ENCODE results near the gene DPP3.
"Not testable (repeated sequence)": the region's sequence is repeated elsewhere in the genome, so short reads cannot be mapped to it uniquely, and the experiment has no call there.

Gene DPP3

GRCh38 chr11:66480117-66480938, at the start of gene DPP3:
Gene DPP3 (plus strand): TSS chr11:66480434. CDS start chr11:66482201, 1,767 bp downstream.
- DNase-seq (ENCODE audit: low spot score): peak; percentile 100

- not testable (repeated sequence) for DNase-seq (ENCODE audit: low spot score)
Observed at GRCh38 chr11:66431287-66431686, 48.9 kb upstream of the DPP3 start.

- not testable (repeated sequence) for DNase-seq (ENCODE audit: low spot score)
Observed at GRCh38 chr11:66431871-66432329, 48.3 kb upstream of the DPP3 start.

- no peak for DNase-seq (ENCODE audit: low spot score)
Observed at GRCh38 chr11:66432597-66432996, 47.6 kb upstream of the DPP3 start.

- DNase-seq (ENCODE audit: low spot score): no peak
Observed at GRCh38 chr11:66437979-66438503, 42.2 kb upstream of the DPP3 start.

GRCh38 chr11:66438504-66439466, 41.4 kb upstream of the DPP3 start, which contains the start of gene MRPL11:
Gene MRPL11 (minus strand): TSS chr11:66438848. CDS start chr11:66438754, 94 bp downstream.
- peak; percentile 94 for DNase-seq (ENCODE audit: low spot score)

- not testable (repeated sequence) for DNase-seq (ENCODE audit: low spot score)
Observed at GRCh38 chr11:66440101-66440939, 39.9 kb upstream of the DPP3 start.

- DNase-seq (ENCODE audit: low spot score): not testable (repeated sequence)
Observed at GRCh38 chr11:66440940-66441282, 39.3 kb upstream of the DPP3 start.

- no peak for DNase-seq (ENCODE audit: low spot score)
Observed at GRCh38 chr11:66443602-66444001, 36.6 kb upstream of the DPP3 start.

- DNase-seq (ENCODE audit: low spot score): no peak
Observed at GRCh38 chr11:66447012-66447411, 33.2 kb upstream of the DPP3 start.

GRCh38 chr11:66448523-66448922, 31.7 kb upstream of the DPP3 start:
- no peak for DNase-seq (ENCODE audit: low spot score)

- no peak for DNase-seq (ENCODE audit: low spot score)
Observed at GRCh38 chr11:66450560-66450959, 29.7 kb upstream of the DPP3 start.

- DNase-seq (ENCODE audit: low spot score): no peak
Observed at GRCh38 chr11:66451663-66452062, 28.6 kb upstream of the DPP3 start.

GRCh38 chr11:66454247-66454646, 26.0 kb upstream of the DPP3 start:
- DNase-seq (ENCODE audit: low spot score): no peak

GRCh38 chr11:66454828-66455227, 25.4 kb upstream of the DPP3 start:
- DNase-seq (ENCODE audit: low spot score): no peak

GRCh38 chr11:66457826-66458225, 22.4 kb upstream of the DPP3 start:
- no peak for DNase-seq (ENCODE audit: low spot score)

- DNase-seq (ENCODE audit: low spot score): no peak
Observed at GRCh38 chr11:66459138-66459778, 21.0 kb upstream of the DPP3 start.

GRCh38 chr11:66462010-66462409, 18.2 kb upstream of the DPP3 start:
- DNase-seq (ENCODE audit: low spot score): no peak

GRCh38 chr11:66462911-66463310, 17.3 kb upstream of the DPP3 start:
- DNase-seq (ENCODE audit: low spot score): no peak

- DNase-seq (ENCODE audit: low spot score): not testable (repeated sequence)
Observed at GRCh38 chr11:66464116-66464515, 16.1 kb upstream of the DPP3 start.

GRCh38 chr11:66464916-66465315, 15.3 kb upstream of the DPP3 start:
- DNase-seq (ENCODE audit: low spot score): no peak
